ENCODE results near the gene CADM4. TPM values are rescaled to one million over a fixed set of nuclear protein-coding genes. Genes with fewer than 3 reads are reported as not detected.

The CADM4 gene
- total RNA-seq, 6 donors from 2014 or later = 6.2 to 9.2 (median 7.8) TPM

- H3K9me3 ChIP-seq = no peaks in the 10 kb centered on the region
- H3K4me3 ChIP-seq = no peak overlapping the region
- ATAC-seq (ENCODE audit: low FRiP score in 2 of 2) (no peak), DNase-seq (no peak)
- H3K4me1 ChIP-seq = peaks cover 5 to 20% (median 12%) of the 10 kb centered on the region in 4 donors
- TF ChIP-seq, protein P1, sequence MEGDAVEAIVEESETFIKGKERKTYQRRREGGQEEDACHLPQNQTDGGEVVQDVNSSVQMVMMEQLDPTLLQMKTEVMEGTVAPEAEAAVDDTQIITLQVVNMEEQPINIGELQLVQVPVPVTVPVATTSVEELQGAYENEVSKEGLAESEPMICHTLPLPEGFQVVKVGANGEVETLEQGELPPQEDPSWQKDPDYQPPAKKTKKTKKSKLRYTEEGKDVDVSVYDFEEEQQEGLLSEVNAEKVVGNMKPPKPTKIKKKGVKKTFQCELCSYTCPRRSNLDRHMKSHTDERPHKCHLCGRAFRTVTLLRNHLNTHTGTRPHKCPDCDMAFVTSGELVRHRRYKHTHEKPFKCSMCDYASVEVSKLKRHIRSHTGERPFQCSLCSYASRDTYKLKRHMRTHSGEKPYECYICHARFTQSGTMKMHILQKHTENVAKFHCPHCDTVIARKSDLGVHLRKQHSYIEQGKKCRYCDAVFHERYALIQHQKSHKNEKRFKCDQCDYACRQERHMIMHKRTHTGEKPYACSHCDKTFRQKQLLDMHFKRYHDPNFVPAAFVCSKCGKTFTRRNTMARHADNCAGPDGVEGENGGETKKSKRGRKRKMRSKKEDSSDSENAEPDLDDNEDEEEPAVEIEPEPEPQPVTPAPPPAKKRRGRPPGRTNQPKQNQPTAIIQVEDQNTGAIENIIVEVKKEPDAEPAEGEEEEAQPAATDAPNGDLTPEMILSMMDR (IDR thresholded peaks at IDR 0.05) = no peak
- TF ChIP-seq POLR2A (IDR thresholded peaks at IDR 0.05) = no peak
- TF ChIP-seq EP300 (IDR thresholded peaks at IDR 0.05) = no peak
- TF ChIP-seq POLR2AphosphoS5 (IDR thresholded peaks at IDR 0.05) = no peak
- H3K27me3 ChIP-seq = no peaks in the 10 kb centered on the region
- no peaks in the 10 kb centered on the region for H3K36me3 ChIP-seq
- 79 to 88% methylated on average over 4 of the region's 4 CpGs for WGBS, 2 donors
- no peak overlapping the region for H3K27ac ChIP-seq
These were observed 17.6 kb downstream of the CADM4 start for GRCh38 chr19:43622070-43622469.

GRCh38 chr19:43620061-43621001 is 19.3 kb downstream of the CADM4 start:
- WGBS, 2 donors = 47 to 68% methylated on average over 13 to 23 of the region's 23 CpGs
- Histone ChIP-seq H3K9me3 (no peaks in the 10 kb centered on the region), H3K36me3 (no peaks in the 10 kb centered on the region), H3K27ac (peak overlapping the region; percentile 93 to 98 (median 94)), H3K4me1 (peaks cover 5 to 20% (median 12%) of the 10 kb centered on the region in 4 donors), H3K4me3 (peak overlapping the region; percentile 67 to 83 (median 77)), H3K27me3 (no peaks in the 10 kb centered on the region)
- peak in 1 of 2 donors; percentile 1 for ATAC-seq (ENCODE audit: low FRiP score in 2 of 2)
- DNase-seq = no peak
- TF ChIP-seq POLR2AphosphoS5 (IDR thresholded peaks at IDR 0.05) (no peak), EP300 (IDR thresholded peaks at IDR 0.05) (no peak), POLR2A (IDR thresholded peaks at IDR 0.05) (no peak)
- TF ChIP-seq, protein P1 (IDR thresholded peaks at IDR 0.05) = no peak

GRCh38 chr19:43619262-43620060 is 20.2 kb downstream of the CADM4 start, which contains the start of gene ZNF428:
Gene ZNF428, minus strand, starts transcription at chr19:43619629. Its CDS starts 5,325 bp downstream, at chr19:43614304.
- TF ChIP-seq POLR2AphosphoS5 (IDR thresholded peaks at IDR 0.05) = peak; percentile 72 to 74
- TF ChIP-seq, protein P1 (IDR thresholded peaks at IDR 0.05) = peak in 1 of 6 experiments; percentile 3
- no peak for TF ChIP-seq EP300 (IDR thresholded peaks at IDR 0.05)
- peak in 3 of 4 donors; percentile 60 to 89 (median 61) for TF ChIP-seq POLR2A (IDR thresholded peaks at IDR 0.05)

GRCh38 chr19:43618921-43619261 is 20.8 kb downstream of the CADM4 start:
- 0 to 3% methylated on average over 10 to 14 of the region's 14 CpGs for WGBS, 2 donors

More at GRCh38 chr19:43619262-43620060, 20.2 kb downstream of the CADM4 start, which contains the start of gene ZNF428:
- Histone ChIP-seq H3K27me3 (no peaks in the 10 kb centered on the region), H3K9me3 (no peaks in the 10 kb centered on the region), H3K27ac (peak within 1 kb of the TSS; percentile 93 to 98 (median 94)), H3K4me3 (peak within 1 kb of the TSS; percentile 67 to 83 (median 77)), H3K36me3 (no peaks in the 10 kb centered on the region), H3K4me1 (peaks cover 5 to 20% (median 10%) of the 10 kb centered on the region in 4 donors)
- DNase-seq (peak; percentile 92 to 96), ATAC-seq (ENCODE audit: low FRiP score in 2 of 2) (peak; percentile 93 to 97)
- 0% methylated on average over 7 to 19 of the region's 81 CpGs for WGBS, 2 donors

More at GRCh38 chr19:43618921-43619261, 20.8 kb downstream of the CADM4 start:
- Histone ChIP-seq H3K4me3 (peak overlapping the region; percentile 67 to 83 (median 77)), H3K4me1 (peaks cover 5 to 20% (median 10%) of the 10 kb centered on the region in 4 donors), H3K9me3 (no peaks in the 10 kb centered on the region), H3K27me3 (no peaks in the 10 kb centered on the region), H3K36me3 (peaks cover 0 to 3% (median under 1%) of the 10 kb centered on the region in 4 donors), H3K27ac (peak overlapping the region; percentile 93 to 98 (median 94))
- DNase-seq (peak in 1 of 2 donors; percentile 43), ATAC-seq (ENCODE audit: low FRiP score in 2 of 2) (peak in 1 of 2 donors; percentile 53)
- TF ChIP-seq, protein P1 (IDR thresholded peaks at IDR 0.05) = no peak
